Uterus (tissue), 4 donors: ENCODE data around the gene A1BG. TPM values are rescaled to one million over a fixed set of nuclear protein-coding genes. Genes with fewer than 3 reads are reported as not detected.
A peak's percentile ranks its signal among the peaks of the same experiment; 100 is the strongest.

Experiments
- DNase-seq, 2 donors: peaks; one replicate each; pipeline ENCODE4 v3.0.0-alpha.2; 2019 to 2020
- H3K27ac ChIP-seq, 2 donors: fragments of 200-600 bp; sonication (generic); 1 replicate in 1 of 2; 2 replicates in 1 of 2; pipeline ENCODE4 v1.5.1; 2016 to 2018
- H3K27me3 ChIP-seq, 2 donors: fragments of 200-600 bp; sonication (generic); one replicate each; pipeline ENCODE4 v1.5.1; 2018 to 2019; ENCODE audit warnings: control low read depth in 1 of 2
- H3K36me3 ChIP-seq, 2 donors: fragments of 200-600 bp; sonication (generic); one replicate each; pipeline ENCODE4 v1.5.1; 2019; ENCODE audit warnings: control low read depth in 1 of 2
- H3K4me1 ChIP-seq, 2 donors: fragments of 200-600 bp; sonication (generic); one replicate each; pipeline ENCODE4 v1.5.1; 2018 to 2019; ENCODE audit warnings: control low read depth in 1 of 2
- H3K4me3 ChIP-seq, 2 donors: fragments of 200-600 bp; sonication (generic); 1 replicate in 1 of 2; 2 replicates in 1 of 2; pipeline ENCODE4 v1.5.1; 2018 to 2019; ENCODE audit warnings: mild to moderate bottlenecking in 1 of 2
- H3K9me3 ChIP-seq, 2 donors: fragments of 200-600 bp; sonication (generic); one replicate each; pipeline ENCODE4 v1.5.1; 2019; ENCODE audit warnings: control low read depth in 1 of 2
- CTCF ChIP-seq, 4 experiments: fragments of 200-600 bp in 2 of 4; fragments of 450-650 bp in 2 of 4; sonication (generic) in 2 of 4; IDR thresholded peaks; one replicate each; pipeline ENCODE4 v1.5.1; 2016 to 2019; ENCODE audit warnings: antibody characterized with exemption in 4 of 4, mild to moderate bottlenecking in 2 of 4, moderate library complexity in 1 of 4
- POLR2A ChIP-seq, 2 donors: fragments of 450-650 bp; IDR thresholded peaks; one replicate each; pipeline ENCODE4 v1.6.1; 2016; ENCODE audit warnings: antibody characterized with exemption in 2 of 2, mild to moderate bottlenecking in 1 of 2, moderate library complexity in 1 of 2
- intact Hi-C: fragments of 100-400 bp; cut with DNase I; formaldehyde crosslinking; loops from one replicate; pipeline ENCODE4 v1.15.1; 2023; ENCODE audit warnings: low total_unique reads
- total RNA-seq, 4 donors: library from RNA; depleted of rRNA in 3 of 4; stranded (reverse); fragments of >200 nt in 3 of 4; gene quantifications; one replicate each; pipeline versions ENCODE4 v1.1.0 to v1.2.4, GENCODE V29; 2014 to 2023
- donor health status: DM: yes; HTN: yes; CAD: no.

Gene A1BG
- total RNA-seq, result 100 to 1,000 TPM in 1 of 4 donors, 10 to 100 TPM in 1, 1 to 10 TPM in 2; 2.8 to 108 (median 12.9) TPM

DNA sequence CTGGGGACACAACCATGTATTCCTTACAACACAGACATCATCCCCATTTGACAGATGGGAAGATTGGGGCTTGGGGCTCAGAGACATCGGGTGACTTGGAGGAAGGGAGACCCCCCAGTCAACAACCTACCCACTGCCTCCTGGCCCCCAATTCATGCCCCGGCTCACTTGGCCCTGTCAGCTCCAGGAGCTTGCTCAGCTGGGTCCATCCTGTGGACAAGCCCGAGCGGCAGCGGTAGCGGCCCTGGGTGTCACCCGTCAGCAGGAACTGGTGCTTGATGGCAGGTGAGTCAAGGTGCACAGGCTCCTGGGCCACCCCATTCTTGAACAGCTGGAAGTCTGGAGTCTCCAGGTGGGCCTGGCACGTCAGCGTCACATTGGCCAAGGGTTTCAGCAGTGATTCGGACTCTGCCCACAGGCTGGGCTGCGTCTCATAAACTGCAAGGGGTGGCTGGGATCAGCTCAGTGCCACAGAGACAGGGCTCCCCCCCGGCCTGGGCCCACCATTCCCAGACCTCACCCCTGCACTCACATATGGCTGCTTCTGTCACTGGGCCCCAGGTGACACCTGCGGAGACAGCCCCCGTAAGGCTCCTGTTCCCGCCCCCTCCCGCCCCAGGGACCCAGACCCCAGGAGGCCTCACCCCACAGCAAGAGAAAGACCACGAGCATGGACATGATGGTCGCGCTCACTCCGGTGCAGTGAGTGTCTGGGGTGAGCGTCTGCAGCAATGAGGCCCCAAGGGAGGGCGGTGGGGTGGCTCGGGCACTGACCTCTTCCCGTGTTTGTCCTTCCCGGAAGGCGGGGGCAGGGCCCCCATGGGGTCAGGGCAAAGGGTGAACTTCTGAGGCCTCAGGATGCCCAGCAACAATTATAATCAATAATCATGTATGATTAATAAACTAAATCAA lies at the start of gene A1BG:
A1BG (minus strand) TSS at position 733 of the 912 bp plus-strand sequence; CDS start at position 678, 55 bp downstream.
- TF ChIP-seq POLR2A (IDR thresholded peaks at IDR 0.05) (no peak), CTCF (IDR thresholded peaks at IDR 0.05) (no peak)
- DNase-seq, result no peak
- Histone ChIP-seq H3K27me3 (no peaks in the 10 kb centered on the region), H3K9me3 (no peaks in the 10 kb centered on the region), H3K27ac (no peak within 1 kb of the TSS), H3K4me3 (no peak within 1 kb of the TSS), H3K4me1 (peaks cover 0 to 15% of the 10 kb centered on the region in 2 donors), H3K36me3 (no peaks in the 10 kb centered on the region)
- intact Hi-C loops, result no loop called here

DNA sequence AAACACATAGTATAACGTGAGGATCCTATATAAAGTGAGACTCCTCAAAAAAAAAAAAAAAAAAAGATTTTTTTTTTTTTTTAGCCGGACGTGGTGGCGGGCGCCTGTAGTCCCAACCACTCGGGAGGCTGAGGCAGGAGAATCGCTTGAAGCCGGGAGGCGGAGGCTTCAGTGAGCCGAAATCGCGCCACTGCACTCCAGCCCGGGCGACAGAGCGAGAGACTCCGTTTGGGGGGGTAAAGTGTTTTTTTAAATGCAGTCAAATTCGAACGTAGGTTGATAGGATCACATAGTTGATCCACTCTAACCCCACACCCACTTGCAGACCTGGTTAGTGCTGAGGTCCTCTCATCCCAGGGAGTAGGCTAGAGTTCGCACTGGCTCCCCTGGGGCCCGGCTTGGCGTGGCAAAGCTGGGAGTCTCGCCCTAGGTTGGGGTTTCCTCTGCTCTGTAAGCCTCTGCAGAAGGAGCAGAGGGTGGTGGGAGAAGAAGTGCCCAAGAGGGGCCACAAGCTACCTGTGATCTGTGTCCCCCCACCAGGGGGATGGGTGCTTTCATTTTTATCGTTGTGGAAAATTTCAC lies 48.6 kb upstream of the A1BG start:
- Histone ChIP-seq H3K9me3 (no peaks in the 10 kb centered on the region), H3K4me1 (peaks cover 0 to 9% of the 10 kb centered on the region in 2 donors), H3K36me3 (no peaks in the 10 kb centered on the region), H3K27ac (peak overlapping the region in 1 of 2 donors; percentile 68), H3K4me3 (peak overlapping the region; percentile 51 to 72), H3K27me3 (peaks cover 0 to under 1% of the 10 kb centered on the region in 2 donors)
- DNase-seq, result no peak
- intact Hi-C loops, result no loop called here
- no peak for TF ChIP-seq CTCF (IDR thresholded peaks at IDR 0.05)
- no peak for TF ChIP-seq POLR2A (IDR thresholded peaks at IDR 0.05)

DNA sequence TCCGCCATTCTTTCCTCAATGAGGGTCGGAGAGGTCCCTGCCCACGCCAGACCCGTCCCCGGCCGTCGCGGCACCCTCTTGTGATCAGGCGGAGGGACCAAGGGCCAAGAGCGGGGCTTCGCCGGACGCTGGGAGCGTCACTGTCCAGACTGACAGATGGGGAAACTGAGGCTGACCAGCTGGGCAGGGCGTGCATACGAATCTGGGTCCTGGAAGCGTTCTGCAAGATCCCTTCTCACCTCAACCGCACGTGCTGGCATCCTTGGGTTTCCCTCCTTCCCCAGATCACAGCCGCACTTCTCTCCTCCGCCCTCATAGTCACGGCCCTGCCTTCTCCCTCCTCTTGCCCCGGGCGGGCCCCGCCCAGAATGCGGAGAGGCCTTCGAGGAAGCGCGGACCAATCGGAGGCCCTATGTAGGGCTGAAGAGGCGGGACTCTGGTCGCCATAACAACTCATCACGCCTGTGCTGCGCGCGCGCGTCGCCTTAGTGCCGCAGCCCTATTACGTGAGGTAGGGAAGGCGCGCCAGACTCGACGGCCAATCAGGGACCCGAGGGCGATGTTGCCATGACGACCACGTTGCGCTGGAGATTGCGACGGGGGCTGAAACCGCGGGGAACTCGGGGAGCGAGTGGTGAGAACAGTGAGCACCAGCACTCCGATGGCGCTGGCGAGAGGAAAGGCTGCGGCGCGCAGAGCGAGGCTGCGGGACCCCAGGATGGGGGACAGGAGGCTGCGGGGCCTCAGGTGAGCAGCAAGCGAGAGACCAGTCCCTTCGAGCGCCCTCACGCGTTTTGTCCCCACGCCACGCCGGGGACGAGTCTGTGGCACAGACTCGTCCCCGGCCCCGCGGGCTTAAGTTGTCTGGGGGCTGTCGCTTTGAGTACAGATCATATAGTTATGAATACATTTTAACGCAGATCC lies 47.9 kb upstream of the A1BG start:
- TF ChIP-seq POLR2A (IDR thresholded peaks at IDR 0.05) (peak; percentile 38 to 59), CTCF (IDR thresholded peaks at IDR 0.05) (peak in 1 of 4 experiments; percentile 10)
- peak overlapping the region; percentile 47 to 68 for H3K27ac ChIP-seq
- intact Hi-C loops, result no loop called here
- peak overlapping the region; percentile 51 to 72 for H3K4me3 ChIP-seq
- no peaks in the 10 kb centered on the region for H3K9me3 ChIP-seq
- peaks cover 0 to 5% of the 10 kb centered on the region in 2 donors for H3K27me3 ChIP-seq
- H3K36me3 ChIP-seq, result no peaks in the 10 kb centered on the region
- DNase-seq, result peak; percentile 99 to 100
- H3K4me1 ChIP-seq, result peaks cover 0 to 10% of the 10 kb centered on the region in 2 donors

GRCh38 chr19:58400316-58400915 lies 47.1 kb upstream of the A1BG start:
- H3K4me3 ChIP-seq, result peak overlapping the region; percentile 44 to 72
- peaks cover 0 to 12% of the 10 kb centered on the region in 2 donors for H3K4me1 ChIP-seq
- no peak for DNase-seq
- H3K27ac ChIP-seq, result peak overlapping the region; percentile 30 to 33
- no peaks in the 10 kb centered on the region for H3K9me3 ChIP-seq
- no peak for TF ChIP-seq CTCF (IDR thresholded peaks at IDR 0.05)
- no peak for TF ChIP-seq POLR2A (IDR thresholded peaks at IDR 0.05)
- intact Hi-C loops, result no loop called here
- no peaks in the 10 kb centered on the region for H3K36me3 ChIP-seq
- peaks cover 0 to 5% of the 10 kb centered on the region in 2 donors for H3K27me3 ChIP-seq
